GM12892 (cell line): ENCODE results near the gene RBL2.

Source experiments
- POLR2A ChIP-seq: IDR thresholded peaks from 2 replicates; pipeline ENCODE4 v1.6.1; 2011; ENCODE audit warnings: low read depth, low read length, control low read depth
- POLR2AphosphoS5 ChIP-seq: IDR thresholded peaks from 2 replicates; pipeline ENCODE4 v1.6.1; 2011; ENCODE audit warnings: low read depth, low read length, control low read depth
- TAF1 ChIP-seq: IDR thresholded peaks from 2 replicates; pipeline ENCODE4 v1.6.1; 2011; ENCODE audit warnings: low read depth, mild to moderate bottlenecking, control low read depth, low read length, borderline replicate concordance

- TF ChIP-seq POLR2AphosphoS5 (no peak), POLR2A (no peak), TAF1 (no peak)
Observed at GRCh38 chr16:53494636-53495035, 60.4 kb downstream of the RBL2 start.
